GM10847 (cell line): ENCODE measurements around the gene GRK3.
A peak's percentile ranks its signal among the peaks of the same experiment; 100 is the strongest.

Source experiments
- POLR2A ChIP-seq: IDR thresholded peaks from 2 replicates; pipeline ENCODE4 v1.6.1; 2011; ENCODE audit not compliant: insufficient read length; ENCODE audit errors: extremely low read depth

Gene GRK3

DNA sequence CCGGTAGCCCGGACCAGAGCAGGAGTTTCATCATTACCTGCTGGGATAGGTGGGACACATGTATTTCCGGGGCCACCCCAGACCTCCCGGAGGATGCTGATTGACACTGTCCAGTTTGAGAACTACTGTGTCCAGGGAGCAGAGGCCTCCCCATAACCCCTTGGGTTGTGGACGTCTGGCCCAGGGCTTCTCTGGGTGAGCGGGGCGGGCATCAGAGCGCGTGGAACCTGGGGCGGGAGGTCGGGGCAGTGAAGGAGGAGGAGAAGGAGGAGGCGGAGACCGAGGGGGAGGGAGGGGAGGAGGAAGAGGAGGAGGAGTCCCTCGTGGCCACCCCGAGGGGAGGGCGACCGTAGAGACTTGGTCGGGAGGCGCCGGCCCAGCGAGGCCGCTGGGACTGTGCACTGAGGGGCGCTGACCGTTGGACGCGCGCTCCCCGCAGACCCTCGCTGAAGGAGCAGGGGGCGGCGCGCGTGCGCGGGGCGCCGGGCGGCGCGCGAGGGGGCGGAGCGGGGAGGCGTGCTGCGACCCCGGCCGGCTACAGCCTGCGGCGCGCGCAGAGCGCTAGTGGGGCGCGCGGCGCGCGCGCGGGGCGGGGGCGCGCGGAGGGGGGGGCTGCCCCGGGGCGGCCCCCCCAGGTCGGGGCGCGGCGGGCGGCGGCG is at the start of gene GRK3:
TSS of gene GRK3 (plus strand) at position 356 of the 659 bp plus-strand sequence. CDS start 366 bp downstream, outside the sequence.
- peak; percentile 65 for TF ChIP-seq POLR2A

DNA sequence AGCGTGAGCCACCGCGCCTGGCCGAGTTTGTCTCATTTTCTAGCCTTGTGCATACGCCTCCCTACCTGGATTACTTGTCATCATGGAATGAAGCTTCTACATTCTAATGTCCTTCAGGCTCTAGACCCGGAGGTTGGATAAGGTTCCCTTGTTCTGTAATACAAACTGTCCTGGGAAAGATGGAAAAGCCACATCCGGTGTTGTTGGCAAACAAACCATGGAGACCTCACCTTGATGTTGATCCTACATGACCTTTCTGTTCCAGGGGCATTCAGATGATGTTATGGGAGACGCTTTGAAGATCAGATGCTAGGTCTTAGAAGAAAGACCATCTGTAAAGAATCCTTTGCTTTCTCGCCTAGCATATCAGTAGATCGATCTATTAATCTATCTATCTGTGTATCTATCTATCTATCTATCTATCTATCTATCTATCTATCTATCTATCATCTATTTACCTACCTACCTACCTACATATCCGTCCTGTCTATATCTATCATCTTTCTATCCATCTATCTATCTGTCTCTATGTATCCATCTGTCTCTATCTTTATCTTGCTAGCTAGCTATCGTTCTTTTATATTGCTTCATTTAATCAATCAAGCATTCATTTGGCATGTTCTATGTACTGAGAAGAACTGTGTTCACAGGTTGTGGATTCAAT is 46.3 kb upstream of the GRK3 start:
- no peak for TF ChIP-seq POLR2A

DNA sequence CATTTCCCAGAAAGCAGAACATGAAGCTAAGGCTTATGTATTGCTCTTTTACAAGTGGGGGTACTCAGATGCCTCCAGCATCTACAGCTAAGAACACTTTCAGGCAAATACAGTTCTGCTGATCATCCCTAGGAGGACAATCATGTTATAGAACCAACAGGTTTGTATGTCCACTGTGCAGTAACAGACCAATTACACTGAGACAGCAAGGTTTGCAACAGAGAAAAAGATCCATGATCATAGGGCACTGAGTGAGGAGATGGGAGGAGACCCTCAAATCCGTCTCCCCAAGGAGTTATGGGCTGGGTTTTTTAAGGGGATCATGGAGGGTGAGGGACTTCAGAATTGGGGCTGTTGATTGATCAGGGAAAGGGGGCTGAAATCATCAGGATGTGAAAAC is 39.1 kb upstream of the GRK3 start:
- no peak for TF ChIP-seq POLR2A

DNA sequence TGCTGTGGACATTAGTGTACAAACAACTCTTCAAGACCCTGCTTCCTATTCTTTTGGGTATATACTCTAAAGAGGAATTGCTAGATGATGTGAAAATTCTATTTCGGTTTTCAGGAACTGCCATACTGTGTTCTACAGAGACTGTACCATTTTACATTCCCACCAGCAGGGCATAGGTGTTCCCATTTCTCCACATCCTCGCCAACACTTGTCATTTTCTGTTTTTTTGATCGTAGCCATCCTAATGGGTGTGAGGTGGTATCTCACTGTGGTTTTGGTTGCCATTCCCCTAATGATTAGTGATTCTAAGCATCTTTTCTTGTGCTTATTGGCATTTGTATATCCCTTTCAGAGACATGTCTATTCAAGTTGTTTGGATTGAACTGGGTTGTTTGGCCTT is 29.8 kb upstream of the GRK3 start:
- TF ChIP-seq POLR2A: no peak

DNA sequence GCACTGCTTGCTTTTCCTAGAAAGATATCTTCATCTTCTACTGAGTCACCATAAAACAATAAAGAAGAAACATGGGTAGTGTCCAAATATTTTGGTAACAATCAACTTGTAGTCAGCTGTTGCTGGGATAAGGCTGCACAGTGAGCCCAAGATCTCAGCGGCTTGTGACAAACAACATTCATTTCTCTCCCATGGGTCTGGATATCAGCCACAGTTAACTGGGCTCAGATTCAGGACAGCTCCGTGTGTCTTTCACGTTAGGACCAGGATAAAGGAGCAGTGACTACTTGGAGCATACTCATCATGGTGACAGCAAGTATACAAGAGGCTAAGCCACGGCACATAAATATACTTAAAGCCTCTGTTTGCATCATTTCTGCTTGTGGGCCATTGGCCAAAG is 27.9 kb upstream of the GRK3 start:
- no peak for TF ChIP-seq POLR2A

DNA sequence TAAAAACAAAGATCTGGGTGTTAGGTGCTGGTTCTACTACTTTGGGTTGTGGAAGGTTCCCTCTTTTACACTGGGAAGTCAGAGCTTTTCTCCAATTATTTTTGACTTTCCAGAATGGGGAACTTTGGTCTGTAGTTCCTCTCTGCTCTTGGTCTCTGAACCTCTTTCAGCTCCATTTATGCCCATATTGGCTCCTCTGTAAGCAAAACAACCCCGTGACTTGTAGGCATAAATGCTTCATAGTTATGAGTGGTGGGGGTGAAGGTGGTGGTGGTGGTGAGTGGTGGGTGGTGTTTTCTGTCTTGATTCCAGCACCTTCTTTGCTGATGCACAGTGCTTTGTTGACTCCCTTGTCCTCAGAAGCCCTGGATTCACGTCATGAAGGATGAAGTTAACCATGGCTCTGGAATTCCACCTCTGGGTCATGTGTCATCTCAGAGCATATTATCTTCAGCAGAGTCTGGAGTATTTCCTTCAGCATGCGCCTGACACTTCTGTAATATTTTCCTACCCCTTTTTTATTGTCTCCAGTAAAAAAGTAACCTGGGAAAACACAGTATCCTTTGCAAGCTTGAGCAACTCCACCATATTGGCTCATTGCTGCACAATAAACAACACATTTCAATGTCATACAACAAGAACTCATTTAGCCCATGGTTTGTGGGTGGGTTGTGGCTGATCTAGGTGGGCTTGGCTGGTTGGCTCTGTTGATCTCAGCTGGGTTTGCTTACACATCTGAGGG is 24.1 kb upstream of the GRK3 start:
- TF ChIP-seq POLR2A: no peak

DNA sequence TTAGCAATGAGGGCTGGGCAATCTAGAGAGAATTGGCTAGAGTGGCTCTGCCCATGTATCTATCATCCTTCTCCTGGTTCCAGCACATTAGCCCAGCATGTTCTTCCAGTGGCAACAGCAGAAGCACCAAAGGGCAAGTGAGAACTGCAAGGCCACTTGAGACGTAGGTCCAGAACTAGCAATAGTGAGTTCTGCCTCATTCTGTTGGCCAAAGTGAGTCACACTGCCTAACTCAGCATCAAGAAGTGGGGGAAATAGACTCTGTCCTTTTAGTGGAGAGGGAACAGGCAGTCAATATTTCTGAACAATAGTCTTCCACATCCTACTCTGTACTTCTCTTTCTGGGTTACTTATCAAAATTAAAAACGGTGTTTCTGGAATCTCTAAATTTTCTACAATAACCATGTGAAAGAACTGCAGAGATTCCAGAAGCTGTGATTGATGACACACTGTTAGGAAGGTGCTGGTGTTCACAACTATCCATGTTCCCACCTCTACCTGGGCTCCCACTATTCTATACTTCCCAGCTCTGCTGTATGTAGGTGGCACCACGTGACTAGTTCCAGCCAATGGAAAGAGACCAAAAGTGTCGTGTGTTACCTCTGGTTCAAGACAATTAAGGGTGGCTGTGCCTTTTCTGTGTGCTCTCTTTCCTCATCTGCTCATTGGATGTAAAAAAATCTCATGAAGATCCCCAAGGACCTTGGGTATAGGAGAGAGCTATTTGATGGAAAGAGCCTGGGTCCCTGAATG is 23.4 kb upstream of the GRK3 start:
- no peak for TF ChIP-seq POLR2A

DNA sequence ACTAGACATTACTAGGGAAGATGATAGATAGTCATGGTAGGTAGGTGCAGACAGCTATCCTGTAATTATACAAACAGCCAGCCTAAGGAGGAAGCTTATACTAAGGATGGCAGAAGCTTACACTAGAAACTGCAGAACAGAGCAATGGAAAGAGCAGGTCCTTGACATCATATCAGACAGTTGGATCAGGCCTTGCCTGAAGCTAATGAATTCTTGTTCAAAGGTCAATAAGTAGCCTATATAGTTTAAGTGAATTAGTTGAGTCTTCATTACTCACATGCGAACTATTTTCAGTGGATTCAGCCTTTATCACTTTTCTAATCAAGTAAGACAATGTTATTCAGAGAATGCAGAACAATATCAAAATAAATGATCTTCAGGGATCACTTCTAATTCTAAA is 22.3 kb upstream of the GRK3 start:
- TF ChIP-seq POLR2A: no peak

DNA sequence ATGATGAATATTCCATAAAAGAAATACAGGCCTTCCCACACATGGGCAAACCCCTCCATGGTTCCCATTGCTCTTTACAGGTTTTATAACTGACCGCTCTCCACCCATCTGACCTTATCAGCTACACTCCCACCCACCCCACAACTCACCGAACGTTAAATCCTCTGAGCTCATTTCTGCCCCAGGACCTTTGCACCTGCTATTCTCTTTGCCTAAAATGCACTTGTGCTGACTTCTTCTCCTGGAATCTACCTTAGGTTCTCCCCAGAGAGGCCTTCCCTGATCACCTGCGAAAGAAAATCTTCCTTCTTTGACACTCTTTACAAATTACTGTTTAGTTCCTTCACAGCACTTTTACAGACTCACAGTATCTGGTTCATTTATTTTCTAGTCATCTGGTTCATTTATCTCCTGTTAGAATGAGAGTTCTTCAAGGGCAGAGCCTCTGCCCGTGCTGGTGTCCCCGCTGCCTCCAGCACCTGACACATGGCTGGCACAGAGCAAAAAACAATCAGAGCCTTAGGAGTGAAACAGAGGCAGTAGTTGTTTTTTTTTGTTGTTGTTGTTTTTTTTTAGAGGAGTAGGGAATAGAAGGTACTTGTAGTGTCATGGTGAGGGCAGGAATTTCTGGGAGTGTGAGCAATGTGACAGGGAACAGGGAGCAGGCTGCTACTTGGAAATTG is 21.6 kb upstream of the GRK3 start:
- no peak for TF ChIP-seq POLR2A

DNA sequence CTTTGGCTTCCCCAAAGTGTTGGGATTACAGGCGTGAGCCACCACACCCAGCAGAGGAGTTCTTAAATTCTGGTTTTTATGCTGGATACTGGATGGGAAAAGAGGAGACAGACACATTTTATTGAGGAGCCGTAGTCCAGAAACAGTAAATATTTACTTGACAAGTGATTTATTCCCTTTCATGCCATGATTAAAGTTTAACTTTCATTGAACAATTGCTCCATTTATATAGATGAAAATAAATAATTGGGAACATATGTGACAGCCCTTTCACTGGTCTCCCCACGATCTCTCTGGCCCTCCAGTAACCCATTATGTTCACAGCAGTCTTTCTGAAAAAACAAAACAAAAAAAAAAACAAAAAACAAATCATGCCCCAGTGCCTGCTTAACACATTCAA is 19.3 kb upstream of the GRK3 start:
- TF ChIP-seq POLR2A: no peak

DNA sequence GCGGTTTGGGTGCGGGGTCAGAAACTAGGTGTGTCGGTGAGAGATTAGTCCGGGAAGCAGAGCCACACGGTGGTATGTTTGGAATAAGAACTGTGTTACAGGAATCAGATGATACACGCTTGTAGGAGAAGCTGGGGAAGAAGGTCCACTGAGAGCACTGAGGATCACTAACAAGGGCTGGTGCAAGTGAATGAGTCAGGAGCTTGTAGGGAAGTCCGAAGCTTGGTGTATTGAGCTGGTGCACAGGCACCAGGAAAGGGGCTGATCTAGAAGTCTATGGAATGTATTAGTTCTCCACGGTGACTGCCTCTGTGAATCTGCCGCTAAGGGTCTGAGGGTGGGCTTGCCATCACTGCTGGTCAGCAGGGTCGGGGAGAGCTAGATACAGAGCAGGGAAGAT is 18.8 kb upstream of the GRK3 start:
- TF ChIP-seq POLR2A: no peak

DNA sequence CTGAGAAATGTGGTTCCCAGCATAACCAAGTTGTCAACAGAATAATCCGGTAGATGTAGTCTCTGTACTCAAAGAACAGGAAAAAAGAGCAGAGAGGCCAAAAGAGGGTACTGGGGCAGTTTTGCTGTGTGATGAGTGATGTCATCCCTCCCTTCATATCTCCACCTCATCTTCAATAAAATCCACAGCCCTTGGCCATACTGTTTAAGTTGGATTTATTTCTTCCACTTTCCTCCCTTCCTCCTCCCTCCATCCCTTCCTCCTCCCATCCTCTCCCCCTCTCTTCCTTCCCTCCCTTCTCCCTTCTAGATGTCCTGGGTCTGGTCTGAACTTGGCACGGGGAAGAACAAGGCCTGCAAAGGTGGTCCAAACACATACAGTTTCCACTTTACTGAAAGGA is 18.2 kb upstream of the GRK3 start:
- TF ChIP-seq POLR2A: no peak

DNA sequence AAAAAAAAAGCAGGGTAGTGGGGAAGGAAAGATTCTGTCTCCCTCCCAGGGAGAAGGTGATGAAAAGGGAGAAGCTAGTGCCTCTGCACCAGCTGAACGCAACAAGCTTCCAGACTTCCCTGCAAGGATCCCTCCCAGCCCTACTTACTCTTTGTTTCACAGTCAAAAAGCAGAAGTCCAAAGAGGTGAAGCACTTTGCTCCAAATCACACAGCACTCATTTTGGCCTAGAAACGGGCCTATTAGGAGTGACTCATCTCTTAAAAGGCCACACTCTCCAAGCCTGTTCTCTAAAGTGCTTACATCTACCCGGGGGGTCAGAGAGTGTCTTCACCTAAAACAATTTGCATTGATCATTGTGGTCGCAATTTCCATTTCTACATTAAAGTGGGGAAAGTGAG is 17.7 kb upstream of the GRK3 start:
- TF ChIP-seq POLR2A: no peak

DNA sequence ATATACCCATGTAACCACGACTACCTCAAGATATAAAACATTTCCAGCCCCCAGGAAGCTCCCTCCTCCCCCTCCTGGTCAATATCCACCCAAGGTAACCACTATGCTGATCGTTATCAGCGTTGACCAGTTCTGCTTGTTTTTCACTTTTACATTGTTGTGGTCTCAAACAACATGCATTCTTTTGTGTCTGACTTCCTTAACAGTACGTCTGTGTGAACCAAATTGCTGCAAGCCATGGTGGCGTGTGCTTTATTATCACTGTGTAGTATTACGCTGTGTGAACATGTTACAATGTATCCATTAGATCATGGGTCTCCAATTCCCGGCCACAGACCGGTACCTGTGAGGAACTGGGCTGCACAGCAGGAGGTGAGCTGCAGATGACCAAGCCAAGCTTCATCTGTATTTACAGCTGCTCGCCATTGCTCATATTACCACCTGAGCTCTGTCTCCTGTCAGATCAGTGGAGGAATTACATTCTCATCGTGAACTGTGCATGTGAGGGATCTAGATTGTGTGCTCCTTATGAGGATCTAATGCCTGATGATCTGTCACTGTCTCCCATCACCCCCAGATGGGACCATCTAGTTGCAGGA is 15.5 kb upstream of the GRK3 start:
- TF ChIP-seq POLR2A: no peak

DNA sequence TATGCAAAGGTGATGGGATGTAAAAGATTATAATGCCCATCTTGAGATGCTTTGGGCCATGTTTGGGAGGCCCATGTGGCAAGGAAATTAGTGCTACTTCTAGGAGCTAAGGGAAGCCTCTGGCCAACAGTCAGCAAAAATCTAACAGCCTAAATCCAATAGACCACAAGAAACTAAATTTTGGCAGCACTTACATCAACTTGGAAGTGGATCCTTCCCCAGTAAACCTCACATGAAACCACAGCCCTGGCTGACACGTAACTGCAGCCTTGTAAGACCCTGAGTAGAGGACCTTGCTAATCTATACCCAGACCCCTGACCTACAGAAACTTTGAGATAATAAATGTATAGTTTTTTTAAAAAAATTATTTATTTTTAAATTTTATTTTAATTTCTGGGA is 13.1 kb upstream of the GRK3 start:
- TF ChIP-seq POLR2A: no peak
